GM21447 (cell line): ENCODE measurements around the gene CXCL5.
A peak's percentile ranks its signal among the peaks of the same experiment; 100 is the strongest.

Source experiments
- ATAC-seq: cut with Tn5 transposase; IDR thresholded peaks from one replicate; pipeline ENCODE4 v1.9.1; 2021; ENCODE audit not compliant: unreplicated experiment

CXCL5 gene

DNA sequence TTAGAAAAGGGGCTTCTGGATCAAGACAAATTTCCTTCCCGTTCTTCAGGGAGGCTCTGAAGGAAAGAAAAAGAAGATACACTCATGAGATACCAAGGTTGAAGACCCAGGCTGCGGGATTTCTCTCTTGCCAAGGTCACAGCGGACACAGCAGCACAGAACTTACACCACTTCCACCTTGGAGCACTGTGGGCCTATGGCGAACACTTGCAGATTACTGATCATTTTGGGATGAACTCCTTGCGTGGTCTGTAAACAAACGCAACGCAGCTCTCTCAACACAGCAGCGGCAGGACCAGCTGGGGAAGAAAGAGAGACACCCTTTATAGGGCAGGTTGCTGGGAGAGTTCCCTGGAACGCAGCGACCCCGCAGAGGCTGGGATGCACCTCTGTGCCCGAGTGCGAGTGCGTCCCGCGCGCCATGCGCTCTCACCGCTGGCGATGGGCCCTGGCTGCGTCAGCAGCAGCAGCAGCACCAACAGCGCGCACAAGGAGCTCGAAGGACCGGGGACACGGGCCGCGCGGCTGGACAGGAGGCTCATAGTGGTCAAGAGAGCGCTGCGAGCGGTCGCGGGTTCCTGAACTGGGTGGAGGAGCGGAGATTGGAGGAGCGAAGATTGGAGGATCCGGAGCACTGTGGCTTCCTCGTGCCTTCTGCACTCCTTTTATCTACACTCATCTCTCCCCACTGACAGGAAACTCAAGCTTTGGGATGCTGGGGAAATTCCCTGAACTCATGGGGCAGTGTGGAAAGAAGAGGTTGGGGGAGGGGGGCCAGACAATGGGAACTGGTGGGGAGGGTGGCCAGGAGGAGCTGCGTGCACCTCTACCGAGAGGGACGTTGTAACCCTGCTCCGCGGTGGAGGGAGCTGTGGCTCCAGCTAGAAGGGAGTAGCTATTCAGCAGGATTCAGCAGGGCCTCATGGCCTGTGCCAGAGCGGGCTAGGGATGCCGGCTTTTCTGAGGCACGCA is at the start of gene CXCL5:
TSS of gene CXCL5 (minus strand) at position 638 of the 972 bp plus-strand sequence. CDS start at position 542, 96 bp downstream.
- no peak for ATAC-seq

DNA sequence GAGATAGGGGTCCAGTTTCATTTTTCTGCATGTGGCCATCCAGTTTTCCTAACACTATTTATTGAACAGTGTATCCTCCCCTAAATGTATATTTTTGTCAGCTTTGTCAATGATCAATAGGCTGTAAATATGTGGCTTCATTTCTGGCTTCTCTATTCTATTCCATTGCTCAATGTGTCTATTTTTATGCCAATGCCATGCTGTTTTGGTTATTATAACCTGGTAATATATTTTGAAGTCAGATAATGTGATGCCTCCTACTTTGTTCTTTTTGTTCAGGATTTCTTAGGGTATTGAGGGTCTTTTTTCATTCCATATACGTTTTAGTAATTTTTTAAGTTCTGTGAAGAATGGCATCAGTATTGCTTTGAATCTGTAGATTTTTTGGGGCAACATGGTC is 48.7 kb upstream of the CXCL5 start:
- no peak for ATAC-seq

DNA sequence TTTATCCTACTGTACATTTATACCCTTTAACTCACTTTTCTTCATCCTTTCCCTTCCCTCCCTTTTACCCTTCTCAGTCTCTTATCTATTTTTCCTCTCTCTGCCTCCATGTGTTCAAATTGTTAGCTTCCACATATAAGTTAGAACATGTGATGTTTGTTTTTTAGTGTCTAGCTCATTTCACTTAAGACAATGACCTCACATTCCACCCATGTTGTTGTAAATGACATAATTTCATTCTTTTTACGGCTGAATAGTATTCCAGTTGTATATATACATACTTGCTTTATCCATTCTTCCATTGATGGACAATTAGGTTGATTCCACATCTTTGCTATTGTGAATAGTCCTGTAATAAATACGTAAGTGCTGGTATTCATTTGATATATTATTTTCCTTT is 47.3 kb upstream of the CXCL5 start:
- no peak for ATAC-seq

DNA sequence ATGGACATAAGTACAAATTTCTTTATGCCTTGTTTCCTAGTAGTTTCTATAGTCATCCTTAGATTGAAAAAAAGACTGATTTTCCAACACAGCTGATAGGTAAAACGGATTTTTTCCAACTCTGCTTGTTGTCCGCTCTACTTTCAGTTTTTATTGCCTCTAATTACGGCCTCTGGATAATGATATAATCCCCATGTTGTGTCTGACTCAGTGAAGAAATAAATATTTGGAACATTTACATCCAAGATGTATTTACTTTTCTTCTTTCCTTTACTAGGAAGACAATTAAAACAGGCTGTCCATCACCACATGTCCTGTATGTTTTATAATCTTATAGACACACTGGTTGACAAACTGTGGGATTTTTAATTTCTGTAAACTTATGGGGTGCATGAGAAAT is 46.8 kb upstream of the CXCL5 start:
- no peak for ATAC-seq

DNA sequence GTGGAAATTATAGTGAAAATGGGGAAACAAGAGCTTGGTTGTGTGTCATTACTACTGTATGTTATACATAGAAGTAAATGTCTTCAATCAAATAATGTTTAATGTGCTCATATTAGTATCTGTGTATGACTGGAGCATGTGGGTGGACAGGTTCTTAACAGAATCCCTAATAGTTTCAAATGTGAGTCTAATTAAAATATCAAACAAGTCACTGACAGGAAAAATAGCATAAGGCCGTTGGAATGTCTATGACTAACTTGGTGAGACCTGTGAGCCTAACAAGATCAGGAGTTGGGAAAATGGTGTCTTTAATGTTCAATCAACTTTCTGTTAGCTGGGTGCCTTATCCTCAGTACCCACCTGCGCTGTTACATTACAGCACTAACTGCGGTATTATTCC is 46.2 kb upstream of the CXCL5 start:
- ATAC-seq = no peak

DNA sequence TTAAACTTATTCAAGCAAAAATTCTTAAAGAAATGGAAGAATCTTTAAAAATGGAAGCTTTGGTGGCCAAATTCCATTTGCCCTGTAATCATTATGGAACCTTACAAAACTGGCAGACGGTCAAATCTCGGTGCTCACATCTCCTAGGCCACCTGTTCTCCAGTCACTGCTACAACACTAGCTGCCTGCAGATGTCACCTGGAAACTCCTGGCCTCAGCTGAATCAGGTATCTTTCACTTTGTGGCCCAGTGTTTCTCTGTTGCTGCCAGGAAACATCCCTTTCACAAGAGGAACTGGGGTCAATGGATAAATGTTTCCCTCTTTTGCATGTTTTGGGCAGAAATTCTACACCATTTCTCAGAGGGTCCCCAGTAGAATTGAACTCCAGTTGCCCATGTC is 44.2 kb upstream of the CXCL5 start:
- no peak for ATAC-seq

DNA sequence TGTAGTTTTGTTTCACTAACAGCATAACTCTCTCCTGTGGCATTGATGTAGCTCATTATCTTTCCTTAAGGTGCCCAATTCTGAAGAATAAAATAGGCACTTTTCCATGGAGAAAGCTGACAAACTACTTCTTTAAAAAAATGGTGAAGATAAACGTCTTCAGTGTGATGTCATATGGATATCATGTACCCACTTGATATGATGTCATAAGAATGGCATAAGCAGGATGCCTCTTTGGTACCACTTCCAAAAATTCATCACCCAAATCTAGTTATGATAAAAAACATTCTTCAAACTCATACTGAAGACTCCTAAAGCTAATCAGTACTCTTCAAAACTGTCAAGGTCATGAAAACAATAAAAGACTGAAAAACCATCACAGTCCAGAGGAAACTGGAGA is 42.9 kb upstream of the CXCL5 start:
- no peak for ATAC-seq

DNA sequence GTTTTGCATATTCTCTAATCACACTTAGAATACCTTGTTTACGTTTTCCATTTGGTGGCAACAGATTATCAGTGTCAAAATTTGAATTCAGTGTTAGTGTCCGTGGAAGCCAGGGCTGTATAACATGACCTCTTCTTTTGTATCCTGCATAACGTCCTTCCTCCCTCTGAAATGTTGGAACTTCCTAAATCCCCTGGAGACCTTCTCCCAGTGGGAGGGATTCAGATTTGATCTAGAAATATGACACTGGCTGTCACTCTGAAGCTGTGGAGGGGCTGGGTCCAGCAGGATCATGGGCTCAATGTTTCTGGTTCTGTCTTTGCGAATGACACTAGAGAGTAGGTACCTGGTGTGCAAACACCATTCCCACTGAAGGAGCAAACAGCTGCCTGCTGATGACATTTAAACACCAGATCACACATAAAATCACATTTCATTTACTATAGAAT is 40.9 kb upstream of the CXCL5 start:
- ATAC-seq = no peak

DNA sequence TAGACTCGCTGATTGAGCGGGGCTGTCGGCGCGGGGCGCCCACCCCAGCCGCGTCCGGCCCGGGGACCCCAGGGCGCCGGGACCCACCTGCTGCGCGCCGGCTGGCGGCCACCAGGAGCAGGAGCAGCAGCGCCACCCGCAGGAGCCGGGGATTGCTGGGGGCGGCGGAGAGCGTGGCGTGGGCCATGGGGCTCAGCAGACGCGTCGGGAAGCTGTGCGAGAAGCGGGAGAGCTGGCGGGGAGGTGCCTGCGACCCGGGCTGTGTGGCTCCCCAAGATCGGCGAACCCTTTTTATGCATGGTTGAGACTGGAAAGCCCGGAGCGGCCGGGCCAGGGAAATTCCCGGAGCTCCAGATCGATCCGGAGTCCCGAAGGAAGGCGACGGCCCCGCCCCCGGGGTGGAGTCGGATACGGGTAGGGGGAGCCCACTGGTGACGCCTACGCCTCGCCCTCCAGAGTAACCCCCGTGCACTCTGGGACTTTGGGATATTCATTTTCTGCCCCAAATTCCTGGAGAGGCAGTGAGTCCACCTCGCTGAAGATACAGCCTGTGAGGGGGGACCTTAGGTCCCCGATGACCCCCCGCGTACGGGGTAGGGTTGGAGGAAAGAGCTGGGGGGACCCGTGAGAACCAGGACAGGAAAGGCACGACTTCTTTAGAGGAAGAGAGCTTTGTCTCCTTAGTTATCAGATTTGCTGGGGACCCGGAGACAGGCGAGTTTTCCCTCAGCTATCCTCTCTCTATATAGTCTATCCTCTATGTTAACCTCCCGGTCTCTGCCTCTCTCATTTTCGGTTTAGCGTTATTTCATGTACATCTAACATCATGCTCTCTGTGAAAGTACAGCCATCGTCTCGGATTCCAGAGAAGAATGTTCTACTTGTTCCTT is 40.2 kb upstream of the CXCL5 start, which contains the start of gene CXCL3:
TSS of gene CXCL3 (minus strand) at position 265 of the 890 bp plus-strand sequence. CDS start at position 187, 78 bp downstream.
- peak; percentile 67 for ATAC-seq

DNA sequence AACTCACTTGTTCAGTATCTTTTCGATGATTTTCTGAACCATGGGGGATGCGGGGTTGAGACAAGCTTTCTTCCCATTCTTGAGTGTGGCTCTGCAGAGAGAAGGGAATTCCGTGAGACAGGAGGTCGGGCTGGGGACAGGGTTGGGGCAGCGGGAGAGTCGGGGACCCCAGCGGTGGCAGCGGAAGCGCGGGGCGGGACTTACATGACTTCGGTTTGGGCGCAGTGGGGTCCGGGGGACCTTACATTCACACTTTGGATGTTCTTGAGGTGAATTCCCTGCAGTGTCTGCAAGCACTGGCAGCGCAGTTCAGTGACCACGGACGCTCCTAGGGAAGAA is 39.6 kb upstream of the CXCL5 start:
- ATAC-seq = peak; percentile 12

DNA sequence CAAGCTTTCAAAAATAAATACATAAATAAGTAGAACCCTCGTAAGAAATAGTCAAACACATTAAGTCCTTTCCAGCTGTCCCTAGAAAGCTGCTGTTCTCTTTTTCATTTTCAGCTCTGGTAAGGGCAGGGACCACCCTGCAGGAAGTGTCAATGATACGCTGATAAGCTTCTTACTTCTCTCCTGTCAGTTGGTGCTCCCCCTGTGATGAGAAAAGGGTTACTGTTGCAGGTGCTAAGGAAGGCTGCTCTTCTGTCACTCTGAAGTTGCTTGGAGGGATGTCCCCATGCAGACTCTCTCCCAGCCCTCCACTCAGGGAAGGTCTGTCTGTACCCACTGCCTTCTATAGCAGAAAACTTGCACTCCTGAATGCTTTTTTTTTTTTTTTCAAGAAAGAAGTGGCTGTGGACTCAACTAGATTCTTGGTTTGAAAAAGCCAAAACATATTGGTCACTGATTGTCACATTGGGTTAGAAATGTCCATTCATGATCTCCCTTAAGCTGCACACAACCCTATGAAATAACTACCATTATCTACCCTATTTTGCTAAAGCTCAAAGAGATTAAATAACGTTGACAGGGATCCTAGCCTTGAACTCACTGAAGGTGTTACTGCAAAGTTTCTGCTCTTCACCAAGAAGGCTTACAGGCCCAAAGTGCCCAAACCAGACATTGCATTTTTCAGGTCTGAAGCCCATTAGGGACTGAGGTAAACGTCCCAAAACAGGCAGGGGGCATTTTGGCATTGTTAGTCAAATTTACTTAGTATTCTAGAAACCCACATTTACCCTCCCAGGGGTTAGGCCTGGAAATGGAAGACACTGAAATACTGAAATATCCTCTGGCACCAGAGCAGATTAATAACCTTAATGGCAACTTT is 38.8 kb upstream of the CXCL5 start:
- no peak for ATAC-seq

DNA sequence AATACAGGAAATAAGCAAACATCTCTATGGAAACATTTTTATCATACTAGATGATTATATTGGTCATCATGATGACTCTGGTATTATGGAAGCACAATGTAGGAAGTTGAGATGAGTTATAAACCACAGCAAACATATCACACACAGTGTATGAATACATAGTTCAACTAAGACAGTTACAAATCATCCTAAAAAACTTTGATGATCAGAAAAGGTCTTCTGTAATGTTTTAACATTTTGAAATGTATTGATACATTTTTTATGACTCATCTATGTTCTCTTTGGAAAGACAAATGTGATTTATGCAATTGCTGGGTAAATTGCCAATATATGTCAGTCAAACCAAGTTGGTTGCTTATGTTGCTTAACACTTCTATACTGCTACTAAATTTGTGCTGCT is 35.3 kb upstream of the CXCL5 start:
- ATAC-seq = no peak

DNA sequence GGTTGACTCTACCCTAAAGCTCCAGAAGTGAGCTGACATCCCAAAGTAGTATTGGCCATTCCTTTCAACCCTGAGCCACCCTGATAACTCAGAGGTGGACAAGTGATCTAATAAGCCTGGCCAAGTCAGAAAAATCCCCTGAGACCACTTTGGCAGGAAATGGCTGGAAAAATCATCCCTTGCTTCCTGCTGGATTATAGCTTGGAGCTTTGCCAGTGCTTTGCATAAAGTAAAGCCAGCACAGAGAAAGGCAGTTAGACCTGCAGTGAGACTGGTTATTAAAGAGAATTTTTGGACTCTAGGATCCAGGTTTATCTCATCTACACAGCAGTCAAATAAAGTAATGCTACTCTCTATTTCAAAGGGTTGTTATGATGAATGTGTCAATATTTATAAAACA is 33.6 kb upstream of the CXCL5 start:
- ATAC-seq = no peak

DNA sequence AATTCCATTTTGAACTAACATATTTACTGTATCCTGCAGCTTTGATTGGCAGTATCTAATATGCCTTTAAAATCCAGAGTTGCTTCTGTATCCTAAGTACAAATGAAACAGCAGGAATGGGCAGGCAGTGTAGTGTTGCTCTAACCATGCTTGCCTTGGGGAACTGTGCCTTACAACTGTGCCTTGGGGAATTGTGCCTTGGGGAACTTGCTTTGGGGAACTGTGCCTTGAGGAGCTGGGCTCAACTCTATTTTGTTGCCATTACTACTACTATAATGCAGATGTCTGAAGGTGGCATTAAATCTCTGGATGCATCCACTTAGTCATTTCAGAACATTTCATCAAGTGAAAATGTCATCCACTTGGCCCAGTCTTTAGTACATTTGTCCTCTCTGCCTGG is 33.1 kb upstream of the CXCL5 start:
- no peak for ATAC-seq

DNA sequence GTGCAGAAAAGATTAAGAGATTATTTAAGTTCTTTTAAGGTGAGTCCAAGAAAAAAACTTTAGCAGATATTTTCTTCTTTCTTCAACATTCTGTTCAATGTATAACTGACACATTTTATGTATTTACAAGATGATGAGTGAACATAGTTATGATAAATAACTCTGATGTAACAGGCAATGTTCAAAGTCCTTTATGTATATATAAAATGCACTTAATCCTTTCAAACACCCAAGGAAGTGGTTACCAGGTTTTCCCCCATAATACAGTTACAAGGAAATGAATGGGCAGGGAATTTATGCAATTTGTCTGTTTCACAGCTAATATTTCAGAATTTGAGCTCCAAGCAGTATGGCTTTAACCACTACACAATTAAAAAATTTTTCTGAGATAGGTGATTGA is 31.8 kb upstream of the CXCL5 start:
- no peak for ATAC-seq

DNA sequence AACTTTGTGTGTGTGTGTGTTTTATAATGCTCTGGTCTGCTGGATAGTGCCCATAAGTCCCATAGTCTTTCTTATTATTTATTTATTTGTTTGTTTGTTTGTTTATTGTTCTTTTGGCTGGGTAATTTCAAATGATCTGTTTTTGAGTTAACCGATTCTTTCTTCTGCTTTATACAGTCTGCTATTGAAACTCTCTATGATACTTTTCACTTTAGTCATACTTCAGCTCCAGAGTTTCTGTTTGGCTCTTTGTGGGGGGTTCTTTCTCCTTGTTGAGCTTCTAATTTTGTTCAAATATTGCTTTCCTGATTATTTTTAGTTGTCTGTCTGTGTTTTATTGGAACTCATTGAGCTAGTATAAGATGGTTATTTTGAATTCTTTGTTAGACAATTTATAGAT is 30.0 kb upstream of the CXCL5 start:
- no peak for ATAC-seq

DNA sequence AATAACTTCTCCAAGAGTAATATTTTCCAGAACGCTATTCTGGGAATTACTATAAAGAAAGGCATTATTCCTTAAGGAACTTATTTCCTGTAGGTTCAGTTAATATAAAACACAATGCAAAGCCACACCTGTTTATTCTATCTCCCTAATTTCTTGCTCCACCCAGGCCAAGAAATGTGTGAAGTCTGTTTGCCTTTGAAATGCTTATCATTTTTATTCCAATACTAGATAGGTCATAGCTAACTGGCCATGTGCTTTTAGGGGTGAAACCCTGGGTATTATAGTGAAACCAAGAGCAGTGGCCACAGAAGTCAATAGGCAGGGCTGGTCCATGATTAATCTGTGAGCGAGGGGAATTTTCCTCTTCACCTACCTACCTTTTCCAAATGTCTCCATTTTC is 25.2 kb upstream of the CXCL5 start:
- ATAC-seq = no peak

DNA sequence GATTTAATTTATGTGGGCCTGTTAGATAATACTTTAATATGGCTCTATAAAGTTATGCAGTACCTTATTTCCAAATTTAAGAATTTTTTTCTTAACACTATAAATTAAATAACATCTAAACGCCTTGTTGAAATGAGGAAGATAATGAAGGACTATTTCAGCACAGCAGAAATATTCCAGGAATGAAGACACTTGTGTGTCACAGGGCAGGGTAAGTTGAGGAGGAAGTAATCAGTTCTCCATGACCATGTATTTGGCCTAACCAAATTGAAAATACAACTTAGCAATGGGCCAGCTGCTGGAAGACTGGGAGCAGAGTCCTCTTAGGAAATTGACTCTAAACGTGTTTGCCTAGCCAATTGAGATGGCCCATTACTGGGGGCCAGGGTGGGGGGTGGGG is 23.1 kb upstream of the CXCL5 start:
- ATAC-seq = no peak

DNA sequence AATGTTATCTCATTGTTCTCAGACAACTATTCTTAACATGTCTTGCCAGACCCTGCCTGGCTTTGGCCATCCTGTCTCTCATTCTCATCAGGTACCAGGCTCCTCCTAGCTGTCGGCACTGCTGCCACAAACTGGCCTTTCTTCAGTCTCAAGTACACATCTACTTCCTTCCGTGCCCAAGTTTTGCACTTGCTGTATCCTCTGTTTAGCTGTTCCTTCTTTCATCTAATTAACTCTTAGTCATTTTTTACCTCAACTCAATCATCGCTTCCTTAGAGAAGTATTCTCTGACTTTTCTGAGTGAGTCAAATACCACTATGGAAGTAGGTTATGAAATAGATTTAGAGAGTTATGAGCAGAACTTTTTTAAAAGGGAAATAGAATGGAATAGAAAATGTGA is 20.3 kb upstream of the CXCL5 start:
- no peak for ATAC-seq

DNA sequence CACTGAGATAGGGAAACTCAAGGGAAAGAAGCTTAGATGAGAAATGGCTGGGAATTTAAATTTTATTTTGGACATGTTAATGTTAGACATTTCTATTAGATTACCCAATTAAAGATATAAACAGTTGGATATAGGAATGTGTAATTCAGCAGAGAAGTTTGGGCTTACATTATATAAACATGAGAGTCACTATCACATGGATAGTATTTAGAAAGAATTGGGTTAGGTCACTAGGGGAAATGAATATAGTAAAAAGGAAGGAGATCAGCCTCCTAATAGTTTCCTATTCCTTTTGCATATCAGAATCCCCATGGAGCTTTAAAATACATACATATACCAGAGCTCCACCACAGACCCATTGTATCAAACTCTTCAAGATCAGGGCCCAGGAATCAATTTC is 19.6 kb upstream of the CXCL5 start:
- ATAC-seq = no peak

DNA sequence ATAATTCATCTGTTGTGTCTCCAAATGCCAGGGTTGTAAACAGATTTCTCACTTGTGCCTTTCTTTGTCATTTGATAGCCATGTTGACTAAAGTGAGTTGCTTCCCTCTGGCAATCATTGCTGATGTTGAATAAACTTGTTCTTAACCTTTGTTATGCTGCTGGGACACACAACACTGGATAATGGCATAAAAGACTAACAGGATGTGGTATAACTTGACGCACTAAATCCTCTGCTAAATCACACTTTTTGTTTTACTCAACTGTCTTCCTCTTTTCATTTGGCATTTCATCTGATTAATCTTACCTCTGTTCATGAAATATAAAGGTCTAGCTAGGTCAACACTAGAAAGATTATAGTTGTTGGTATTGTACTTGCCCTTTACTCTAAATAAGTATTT is 17.6 kb upstream of the CXCL5 start:
- ATAC-seq = no peak
